ENCODE measurements around the gene ERG. TPM values are rescaled to one million over a fixed set of nuclear protein-coding genes. Genes with fewer than 3 reads are reported as not detected.

The ERG gene
- total and polyA plus RNA-seq, 7 experiments from 2014 or later: 0.24 to 1.3 TPM; not detected in 5

DNA sequence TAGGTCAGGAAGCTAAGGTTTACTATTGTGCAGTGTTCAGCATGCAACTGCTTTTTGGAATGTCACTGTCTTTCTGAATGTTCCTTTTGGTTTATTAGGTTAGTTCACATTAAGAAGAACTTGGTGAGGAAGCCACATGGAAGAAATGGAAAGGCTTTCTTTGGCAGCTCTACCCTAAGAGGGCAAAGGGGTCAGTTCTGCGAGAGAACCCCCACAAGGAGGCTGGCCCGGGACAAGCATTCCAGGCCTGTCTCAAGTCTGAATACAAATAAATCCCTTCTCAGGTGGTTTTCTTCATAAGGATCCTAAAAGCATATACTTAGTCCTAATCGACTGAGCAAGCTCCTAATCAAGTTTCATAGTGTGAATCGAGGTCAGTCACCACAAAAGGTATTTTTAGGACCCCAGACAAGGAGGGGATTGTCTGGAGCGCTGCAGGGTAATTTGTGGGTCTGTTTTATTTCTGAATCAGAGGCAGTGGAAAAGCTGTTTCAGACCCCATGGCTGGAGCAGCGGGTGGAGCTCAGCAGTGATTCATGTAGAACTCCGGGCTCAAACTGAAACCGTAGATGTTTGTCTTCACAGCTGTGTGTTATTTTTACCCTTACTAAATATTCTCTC, 63.3 kb downstream of the ERG start:
- peaks cover 0 to 1% (median 0%) of the 10 kb centered on the region in 7 donors for H3K4me1 Mint-ChIP-seq
- DNase-seq (no peak), ATAC-seq (no peak)
- intact Hi-C loops (cut with micrococcal nuclease): no loop called here
- no peak overlapping the region for H3K27ac Mint-ChIP-seq
- H3K36me3 Mint-ChIP-seq: no peaks in the 10 kb centered on the region
- H3K27me3 ChIP-seq (ENCODE audit: control insufficient read depth in 2 of 2, insufficient read depth in 2 of 2, low read length in 2 of 2): no peaks in the 10 kb centered on the region
- H3K27ac ChIP-seq (ENCODE audit: low read depth, low read length): no peak overlapping the region
- ChIA-PET CTCF (no interaction called here), POLR2A (no interaction called here)
- H3K9me3 Mint-ChIP-seq: peaks cover 0 to 7% (median 0%) of the 10 kb centered on the region in 11 donors
- H3K4me3 Mint-ChIP-seq: no peak overlapping the region
- no peak overlapping the region for H3K4me3 ChIP-seq (ENCODE audit: low read length)
- no peaks in the 10 kb centered on the region for H3K4me1 ChIP-seq (ENCODE audit: control insufficient read depth in 2 of 2, insufficient read depth in 2 of 2, low read length in 2 of 2)
- H3K36me3 ChIP-seq (ENCODE audit: control insufficient read depth in 2 of 3, insufficient read depth in 3 of 3, low read length in 3 of 3): no peaks in the 10 kb centered on the region
- peaks cover 0 to 16% (median 4%) of the 10 kb centered on the region in 5 donors for H3K27me3 Mint-ChIP-seq
- no peaks in the 10 kb centered on the region for H3K9me3 ChIP-seq (ENCODE audit: control insufficient read depth in 2 of 3, low read length in 3 of 3)

DNA sequence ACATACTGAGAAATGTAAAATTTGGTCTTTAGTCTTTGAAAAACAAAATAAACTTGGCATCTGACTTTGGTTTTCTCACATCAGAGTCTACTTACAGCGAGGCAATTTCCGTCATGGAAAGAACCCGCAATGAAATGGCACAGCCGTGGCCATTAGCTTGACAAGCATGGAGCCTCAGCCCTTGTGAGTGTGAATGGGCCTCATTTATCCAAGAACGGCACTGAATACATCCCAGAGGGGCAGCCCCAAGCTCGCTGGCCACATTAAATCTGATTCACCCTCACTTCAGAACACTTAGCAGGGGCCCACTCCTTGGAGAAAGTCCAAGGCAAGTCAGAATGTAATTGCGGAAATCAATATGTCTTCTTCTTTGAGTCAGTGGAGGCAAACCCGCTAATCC, 64.8 kb downstream of the ERG start:
- H3K4me1 Mint-ChIP-seq: peaks cover 0 to 1% (median 0%) of the 10 kb centered on the region in 7 donors

DNA sequence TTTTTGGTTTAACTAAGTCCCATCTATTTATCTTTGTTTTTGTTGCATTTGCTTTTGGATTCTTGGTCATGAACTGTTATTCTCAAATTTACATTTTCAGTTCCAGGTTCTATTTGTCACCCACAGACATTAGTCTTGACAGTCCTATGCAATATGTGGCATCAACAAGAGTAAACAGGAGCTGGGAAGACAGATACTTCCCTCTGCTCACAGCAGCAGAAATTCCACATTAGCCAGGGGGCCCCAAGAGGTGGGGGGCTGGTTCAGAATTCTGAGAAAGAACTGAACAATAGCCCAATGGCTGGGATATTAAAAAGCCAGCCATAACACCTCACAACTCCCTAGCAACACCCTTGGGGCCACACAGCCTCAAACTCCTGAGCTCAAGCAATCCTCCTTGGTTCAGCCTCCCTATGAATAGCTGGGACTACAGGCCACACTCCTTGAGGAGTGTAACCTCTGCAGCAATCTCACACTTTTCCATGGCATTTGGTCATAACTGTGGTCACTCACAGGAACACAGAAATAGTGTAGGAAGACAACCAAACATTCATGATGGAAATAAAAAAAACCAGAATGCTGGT, 67.8 kb downstream of the ERG start:
- POLR2A ChIA-PET: no interaction called here
- CTCF ChIA-PET: no interaction called here
- Histone ChIP-seq H3K9me3 (ENCODE audit: control insufficient read depth in 2 of 3, low read length in 3 of 3) (no peaks in the 10 kb centered on the region), H3K36me3 (ENCODE audit: control insufficient read depth in 2 of 3, insufficient read depth in 3 of 3, low read length in 3 of 3) (no peaks in the 10 kb centered on the region), H3K4me3 (ENCODE audit: low read length) (no peak overlapping the region), H3K4me1 (ENCODE audit: control insufficient read depth in 2 of 2, insufficient read depth in 2 of 2, low read length in 2 of 2) (no peaks in the 10 kb centered on the region), H3K27ac (ENCODE audit: low read depth, low read length) (no peak overlapping the region), H3K27me3 (ENCODE audit: control insufficient read depth in 2 of 2, insufficient read depth in 2 of 2, low read length in 2 of 2) (no peaks in the 10 kb centered on the region)
- peaks cover 0 to 12% (median 8%) of the 10 kb centered on the region in 5 donors for H3K27me3 Mint-ChIP-seq
- intact Hi-C loops (cut with micrococcal nuclease): no loop called here
- H3K9me3 Mint-ChIP-seq: peaks cover 0 to 4% (median 0%) of the 10 kb centered on the region in 11 donors
- no peak for ATAC-seq
- H3K4me3 Mint-ChIP-seq: no peak overlapping the region
- H3K4me1 Mint-ChIP-seq: no peaks in the 10 kb centered on the region
- no peak for DNase-seq
- H3K36me3 Mint-ChIP-seq: no peaks in the 10 kb centered on the region
- H3K27ac Mint-ChIP-seq: no peak overlapping the region

More for the DNA sequence above, 64.8 kb downstream of the ERG start:
- no peaks in the 10 kb centered on the region for H3K4me1 ChIP-seq (ENCODE audit: control insufficient read depth in 2 of 2, insufficient read depth in 2 of 2, low read length in 2 of 2)
- peaks cover 0 to 5% (median 0%) of the 10 kb centered on the region in 11 donors for H3K9me3 Mint-ChIP-seq
- POLR2A ChIA-PET: no interaction called here
- H3K4me3 Mint-ChIP-seq: no peak overlapping the region
- peaks cover 0 to 13% (median 4%) of the 10 kb centered on the region in 5 donors for H3K27me3 Mint-ChIP-seq
- no peak overlapping the region for H3K27ac Mint-ChIP-seq
- H3K27me3 ChIP-seq (ENCODE audit: control insufficient read depth in 2 of 2, insufficient read depth in 2 of 2, low read length in 2 of 2): no peaks in the 10 kb centered on the region
- no peaks in the 10 kb centered on the region for H3K36me3 ChIP-seq (ENCODE audit: control insufficient read depth in 2 of 3, insufficient read depth in 3 of 3, low read length in 3 of 3)
- no peak for DNase-seq
- ATAC-seq: no peak
- H3K36me3 Mint-ChIP-seq: no peaks in the 10 kb centered on the region
- H3K27ac ChIP-seq (ENCODE audit: low read depth, low read length): no peak overlapping the region
- intact Hi-C loops (cut with micrococcal nuclease): no loop called here
- CTCF ChIA-PET: no interaction called here
- H3K9me3 ChIP-seq (ENCODE audit: control insufficient read depth in 2 of 3, low read length in 3 of 3): no peaks in the 10 kb centered on the region
- no peak overlapping the region for H3K4me3 ChIP-seq (ENCODE audit: low read length)

DNA sequence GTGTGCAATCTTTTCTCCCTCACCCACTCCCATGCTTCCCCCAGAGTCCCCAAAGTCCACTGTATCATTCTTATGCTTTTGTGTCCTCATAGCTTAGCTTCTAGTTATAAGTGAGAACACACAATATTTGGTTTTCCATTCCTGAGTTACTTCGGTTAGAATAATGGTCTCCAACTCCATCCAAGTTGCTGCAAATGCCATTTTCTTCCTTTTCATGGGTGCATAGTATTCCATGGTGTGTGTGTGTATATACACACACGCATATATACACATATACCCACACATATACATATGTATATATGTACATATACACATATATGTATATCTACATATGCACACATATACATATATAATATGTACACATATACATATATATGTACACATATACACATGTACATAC, 69.3 kb downstream of the ERG start:
- Histone ChIP-seq H3K9me3 (ENCODE audit: control insufficient read depth in 2 of 3, low read length in 3 of 3) (no peaks in the 10 kb centered on the region), H3K4me1 (ENCODE audit: control insufficient read depth in 2 of 2, insufficient read depth in 2 of 2, low read length in 2 of 2) (no peaks in the 10 kb centered on the region), H3K36me3 (ENCODE audit: control insufficient read depth in 2 of 3, insufficient read depth in 3 of 3, low read length in 3 of 3) (no peaks in the 10 kb centered on the region), H3K27ac (ENCODE audit: low read depth, low read length) (no peak overlapping the region), H3K4me3 (ENCODE audit: low read length) (no peak overlapping the region), H3K27me3 (ENCODE audit: control insufficient read depth in 2 of 2, insufficient read depth in 2 of 2, low read length in 2 of 2) (no peaks in the 10 kb centered on the region)
- POLR2A ChIA-PET: no interaction called here
- Mint-ChIP-seq H3K27me3 (peaks cover 4 to 20% (median 15%) of the 10 kb centered on the region in 5 donors), H3K4me1 (no peaks in the 10 kb centered on the region), H3K36me3 (no peaks in the 10 kb centered on the region), H3K9me3 (peaks cover 0 to 4% (median 0%) of the 10 kb centered on the region in 11 donors), H3K27ac (no peak overlapping the region), H3K4me3 (no peak overlapping the region)
- CTCF ChIA-PET: no interaction called here
- no peak for DNase-seq
- intact Hi-C loops (cut with micrococcal nuclease): no loop called here
- ATAC-seq: no peak

DNA sequence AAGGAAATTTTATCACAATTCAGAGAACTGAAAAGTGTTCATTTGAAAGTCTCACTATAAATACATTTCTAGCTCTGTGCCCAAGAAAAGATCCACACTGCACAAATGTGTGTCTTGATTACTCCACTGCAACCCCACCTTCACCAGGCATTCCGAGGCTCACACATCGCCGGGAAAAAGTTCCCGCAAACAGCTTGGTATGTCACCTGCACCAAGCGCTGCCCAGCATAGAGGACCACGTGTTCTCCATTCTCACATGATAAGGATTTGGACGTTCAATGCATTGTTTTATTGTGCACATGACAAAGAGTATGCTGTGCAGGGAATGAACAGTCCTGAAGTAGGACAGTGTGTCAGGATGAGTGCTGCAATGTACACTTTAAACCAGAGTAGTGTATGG, 70.1 kb downstream of the ERG start:
- Histone ChIP-seq H3K9me3 (ENCODE audit: control insufficient read depth in 2 of 3, low read length in 3 of 3) (no peaks in the 10 kb centered on the region), H3K4me1 (ENCODE audit: control insufficient read depth in 2 of 2, insufficient read depth in 2 of 2, low read length in 2 of 2) (no peaks in the 10 kb centered on the region), H3K27me3 (ENCODE audit: control insufficient read depth in 2 of 2, insufficient read depth in 2 of 2, low read length in 2 of 2) (no peaks in the 10 kb centered on the region), H3K27ac (ENCODE audit: low read depth, low read length) (no peak overlapping the region), H3K4me3 (ENCODE audit: low read length) (no peak overlapping the region), H3K36me3 (ENCODE audit: control insufficient read depth in 2 of 3, insufficient read depth in 3 of 3, low read length in 3 of 3) (no peaks in the 10 kb centered on the region)
- Mint-ChIP-seq H3K4me3 (no peak overlapping the region), H3K27me3 (peaks cover 4 to 25% (median 19%) of the 10 kb centered on the region in 5 donors), H3K4me1 (no peaks in the 10 kb centered on the region), H3K9me3 (peaks cover 0 to 4% (median 0%) of the 10 kb centered on the region in 11 donors), H3K27ac (no peak overlapping the region), H3K36me3 (no peaks in the 10 kb centered on the region)
- DNase-seq: no peak
- ATAC-seq: no peak
- intact Hi-C loops (cut with micrococcal nuclease): no loop called here
- ChIA-PET POLR2A (no interaction called here), CTCF (no interaction called here)

DNA sequence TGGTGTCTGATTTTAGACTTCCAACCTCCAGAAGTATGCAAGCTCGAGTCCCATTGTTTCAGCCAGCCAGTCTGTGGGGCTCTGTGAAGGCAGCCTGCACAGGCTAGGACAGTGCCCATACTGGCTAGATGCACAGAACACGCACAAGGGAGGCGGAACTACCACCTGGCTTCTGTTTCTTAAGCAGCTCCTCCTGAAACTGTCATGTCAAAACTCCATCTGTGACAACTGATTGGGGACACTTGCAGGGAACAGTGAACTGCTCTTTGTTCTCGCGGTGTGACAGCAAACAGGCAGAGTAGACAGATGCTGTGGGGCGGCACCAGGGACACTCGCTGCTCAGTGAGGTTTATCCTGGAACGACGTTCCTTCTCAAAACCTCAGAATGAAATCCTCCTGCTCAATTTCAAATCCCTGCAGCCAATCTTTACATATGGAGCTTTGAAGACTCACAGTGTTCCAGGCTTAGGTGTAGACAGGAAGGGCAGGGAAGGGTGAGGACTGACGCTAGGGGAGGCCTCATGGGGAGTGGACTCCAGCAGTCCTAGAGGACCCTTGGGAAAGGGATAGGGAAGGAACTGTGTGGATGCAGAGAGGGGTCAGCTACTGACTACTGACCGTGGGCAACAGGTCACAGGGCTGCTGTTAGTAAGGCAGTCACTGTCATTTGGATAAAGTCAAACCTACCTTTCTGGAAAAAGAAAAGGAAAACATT, 73.8 kb downstream of the ERG start:
- H3K4me1 ChIP-seq (ENCODE audit: control insufficient read depth in 2 of 2, insufficient read depth in 2 of 2, low read length in 2 of 2): no peaks in the 10 kb centered on the region
- Mint-ChIP-seq H3K27me3 (peaks cover 4 to 27% (median 10%) of the 10 kb centered on the region in 5 donors), H3K27ac (no peak overlapping the region), H3K4me3 (no peak overlapping the region), H3K4me1 (no peaks in the 10 kb centered on the region), H3K9me3 (peaks cover 0 to 1% (median 0%) of the 10 kb centered on the region in 11 donors), H3K36me3 (no peaks in the 10 kb centered on the region)
- intact Hi-C loops (cut with micrococcal nuclease): no loop called here
- H3K27ac ChIP-seq (ENCODE audit: low read depth, low read length): no peak overlapping the region
- H3K36me3 ChIP-seq (ENCODE audit: control insufficient read depth in 2 of 3, insufficient read depth in 3 of 3, low read length in 3 of 3): no peaks in the 10 kb centered on the region
- ChIA-PET CTCF (interaction anchor here (0.7 kb wide), 1 partner anchor 67 kb away, joined by 3 read pairs; no protein-coding TSS in a partner anchor), POLR2A (no interaction called here)
- no peaks in the 10 kb centered on the region for H3K9me3 ChIP-seq (ENCODE audit: control insufficient read depth in 2 of 3, low read length in 3 of 3)
- DNase-seq (no peak), ATAC-seq (no peak)
- no peaks in the 10 kb centered on the region for H3K27me3 ChIP-seq (ENCODE audit: control insufficient read depth in 2 of 2, insufficient read depth in 2 of 2, low read length in 2 of 2)
- no peak overlapping the region for H3K4me3 ChIP-seq (ENCODE audit: low read length)
